Measurements from ENCODE around the gene GDF3.
"Not testable (repeated sequence)": the region's sequence is repeated elsewhere in the genome, so short reads cannot be mapped to it uniquely, and the experiment has no call there.

Gene GDF3

DNA sequence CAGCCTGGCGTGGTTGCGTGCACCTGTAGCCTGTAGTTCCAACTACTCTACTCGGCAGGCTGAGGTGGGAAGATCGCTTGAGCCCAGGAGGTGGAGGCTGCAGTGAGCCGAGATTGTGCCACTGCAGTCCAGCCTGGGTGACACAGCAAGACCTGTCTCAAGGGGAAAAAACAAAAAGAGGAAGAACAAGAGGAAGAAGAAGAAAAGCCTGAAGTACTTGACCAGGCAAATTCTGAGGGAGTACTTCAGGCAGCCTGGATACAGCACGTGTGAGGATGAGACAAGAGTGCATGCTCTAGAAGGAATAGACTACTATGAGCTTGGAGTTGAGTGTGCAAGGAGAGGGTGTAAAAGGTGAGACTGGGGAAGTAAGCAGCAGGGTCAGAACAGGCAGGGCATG is 1.8 kb downstream of the GDF3 start:
- TF ChIP-seq ZFX (IDR thresholded peaks at IDR 0.05; ENCODE audit: borderline replicate concordance): no peak
- TF ChIP-seq, protein P1, sequence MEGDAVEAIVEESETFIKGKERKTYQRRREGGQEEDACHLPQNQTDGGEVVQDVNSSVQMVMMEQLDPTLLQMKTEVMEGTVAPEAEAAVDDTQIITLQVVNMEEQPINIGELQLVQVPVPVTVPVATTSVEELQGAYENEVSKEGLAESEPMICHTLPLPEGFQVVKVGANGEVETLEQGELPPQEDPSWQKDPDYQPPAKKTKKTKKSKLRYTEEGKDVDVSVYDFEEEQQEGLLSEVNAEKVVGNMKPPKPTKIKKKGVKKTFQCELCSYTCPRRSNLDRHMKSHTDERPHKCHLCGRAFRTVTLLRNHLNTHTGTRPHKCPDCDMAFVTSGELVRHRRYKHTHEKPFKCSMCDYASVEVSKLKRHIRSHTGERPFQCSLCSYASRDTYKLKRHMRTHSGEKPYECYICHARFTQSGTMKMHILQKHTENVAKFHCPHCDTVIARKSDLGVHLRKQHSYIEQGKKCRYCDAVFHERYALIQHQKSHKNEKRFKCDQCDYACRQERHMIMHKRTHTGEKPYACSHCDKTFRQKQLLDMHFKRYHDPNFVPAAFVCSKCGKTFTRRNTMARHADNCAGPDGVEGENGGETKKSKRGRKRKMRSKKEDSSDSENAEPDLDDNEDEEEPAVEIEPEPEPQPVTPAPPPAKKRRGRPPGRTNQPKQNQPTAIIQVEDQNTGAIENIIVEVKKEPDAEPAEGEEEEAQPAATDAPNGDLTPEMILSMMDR (IDR thresholded peaks at IDR 0.05): no peak
- no peak overlapping the region for H3K27ac ChIP-seq

DNA sequence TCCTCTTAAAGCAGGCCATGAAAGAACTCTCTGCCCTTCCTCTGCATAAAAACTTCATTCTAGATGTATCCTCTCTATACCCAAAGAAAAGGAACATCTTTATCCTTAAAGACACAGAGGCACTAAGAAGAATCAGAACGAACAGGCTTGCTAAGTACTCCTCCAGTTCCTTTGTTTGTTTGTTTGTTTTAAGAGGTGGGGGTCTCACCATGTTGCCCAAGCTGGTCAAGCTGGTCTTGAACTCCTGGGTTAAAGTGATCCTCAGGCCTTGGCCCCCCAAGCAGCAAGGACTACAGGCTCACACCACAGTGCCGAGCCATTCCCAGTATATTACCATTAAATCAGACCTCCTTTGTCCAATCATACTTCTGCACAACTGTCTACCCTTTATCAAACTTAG is 14.0 kb downstream of the GDF3 start:
- no peak for TF ChIP-seq ZFX (IDR thresholded peaks at IDR 0.05; ENCODE audit: borderline replicate concordance)
- TF ChIP-seq, protein P1 (IDR thresholded peaks at IDR 0.05): no peak
- no peak overlapping the region for H3K27ac ChIP-seq

DNA sequence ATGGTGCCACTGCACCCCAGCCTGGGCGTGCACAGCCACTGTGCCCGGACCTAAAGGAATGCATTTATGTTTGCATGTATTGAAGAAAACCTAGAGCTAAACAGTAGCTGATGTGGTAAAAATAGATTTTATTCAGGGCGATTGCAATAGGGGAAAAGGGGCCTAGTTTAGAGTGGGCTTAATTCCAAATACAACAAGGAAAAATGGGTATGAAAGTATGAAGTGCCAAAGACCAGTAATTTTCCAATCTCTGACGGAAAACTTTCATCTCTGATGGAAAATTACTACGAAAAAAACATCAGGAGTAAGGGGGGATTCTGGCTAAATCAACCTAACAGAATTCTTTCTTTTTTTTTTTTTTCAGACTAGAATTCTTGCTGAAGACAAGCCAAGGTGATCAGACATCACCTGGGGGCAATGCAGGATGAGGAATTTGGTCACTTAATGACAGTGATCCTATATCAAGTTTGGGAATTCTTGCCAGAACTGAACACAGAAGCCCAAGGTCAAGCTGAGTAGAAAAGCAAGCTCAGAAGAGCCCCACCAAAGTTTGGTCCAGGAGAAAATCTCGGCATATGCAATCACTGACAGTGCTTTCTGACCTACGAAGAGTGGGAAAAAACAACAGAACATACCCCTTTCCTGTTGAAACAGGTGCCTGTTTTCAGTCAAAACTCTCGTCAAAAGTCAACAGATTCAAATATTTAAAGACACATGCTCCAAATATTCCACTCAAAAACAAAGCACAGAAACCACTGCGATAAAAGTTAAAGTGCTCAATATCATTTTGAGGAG is 16.1 kb downstream of the GDF3 start:
- TF ChIP-seq ZFX (IDR thresholded peaks at IDR 0.05; ENCODE audit: borderline replicate concordance): no peak
- TF ChIP-seq, protein P1 (IDR thresholded peaks at IDR 0.05): no peak
- H3K27ac ChIP-seq: no peak overlapping the region

DNA sequence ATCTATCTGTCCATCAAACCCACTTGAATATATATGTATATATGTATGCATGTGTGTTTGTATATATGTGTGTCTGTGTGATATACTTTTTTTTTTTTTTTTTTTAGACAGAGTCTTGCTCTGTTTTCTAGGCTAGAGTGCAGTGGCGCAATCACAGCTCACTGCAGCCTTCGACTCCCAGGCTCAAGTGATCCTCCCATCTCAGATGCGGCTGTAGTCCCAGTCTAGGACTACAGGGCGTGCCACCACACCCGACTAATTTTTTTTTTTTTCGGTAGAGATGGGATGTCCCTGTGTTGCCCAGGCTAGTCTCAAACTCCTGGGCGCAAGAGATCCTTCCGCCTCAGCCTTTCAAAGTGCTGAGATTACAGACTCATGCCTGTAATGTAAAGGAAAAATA is 16.8 kb downstream of the GDF3 start:
- TF ChIP-seq, protein P1 (IDR thresholded peaks at IDR 0.05): no peak
- TF ChIP-seq ZFX (IDR thresholded peaks at IDR 0.05; ENCODE audit: borderline replicate concordance): no peak
- H3K27ac ChIP-seq: no peak overlapping the region

DNA sequence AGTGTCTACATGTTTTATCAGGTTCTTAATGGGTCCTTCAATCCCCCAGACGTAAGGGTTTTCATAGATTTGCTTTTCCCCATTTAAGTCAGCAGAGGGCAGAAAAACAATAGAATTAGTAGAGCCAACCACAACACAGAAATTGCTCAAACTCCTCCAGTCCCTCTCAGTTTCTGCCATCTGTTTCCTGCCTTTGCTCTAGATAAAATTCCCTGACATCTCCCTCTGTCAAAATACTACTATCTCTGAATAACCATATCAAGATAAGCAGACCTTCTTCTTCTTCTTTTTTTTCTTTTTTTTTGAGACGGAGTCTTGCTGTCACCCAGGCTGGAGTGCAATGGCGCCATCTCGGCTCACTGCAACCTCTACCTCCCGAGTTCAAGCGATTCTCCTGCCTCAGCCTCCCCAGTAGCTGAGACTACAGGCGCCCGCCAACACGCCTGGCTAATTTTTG is 18.1 kb downstream of the GDF3 start:
- not testable (repeated sequence) for H3K27ac ChIP-seq
- TF ChIP-seq, protein P1 (IDR thresholded peaks at IDR 0.05): peak; percentile 70

DNA sequence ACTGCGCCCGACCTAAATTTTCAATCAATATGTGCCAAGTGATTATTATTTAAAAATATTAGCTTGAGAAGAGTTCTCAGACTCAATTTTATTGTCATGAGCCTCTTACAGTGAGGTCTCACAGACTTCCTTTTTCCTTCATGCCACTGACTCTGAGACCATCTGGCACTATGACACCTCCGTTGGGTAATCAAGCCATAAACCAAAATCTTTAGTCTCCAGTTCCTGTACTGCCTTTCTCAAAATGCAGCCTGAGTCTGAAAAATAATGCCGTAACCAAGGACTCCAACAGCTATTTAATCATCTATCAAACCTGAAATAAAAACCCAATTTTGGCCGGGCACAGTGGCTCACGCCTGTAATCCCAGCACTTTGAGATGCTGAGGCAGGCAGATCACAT is 20.1 kb downstream of the GDF3 start:
- not testable (repeated sequence) for H3K27ac ChIP-seq

DNA sequence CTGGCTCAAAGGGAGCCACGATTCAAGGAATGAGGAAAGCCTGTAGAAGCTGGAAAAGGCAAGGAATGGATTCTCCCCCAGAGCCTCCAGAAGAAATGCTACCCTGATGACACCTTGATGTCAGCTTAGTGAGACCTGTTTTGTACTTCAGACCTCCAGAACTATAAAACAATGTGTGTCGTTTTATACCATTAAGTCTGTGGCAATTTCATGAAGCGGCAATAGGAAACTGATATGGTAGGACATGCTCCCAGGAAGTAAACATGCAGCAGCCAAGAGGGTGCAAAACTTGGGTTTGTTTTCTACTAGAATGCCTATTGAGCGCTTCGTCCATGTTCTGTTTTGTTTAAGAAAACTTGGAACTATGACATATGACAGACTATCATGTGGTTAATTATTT is 27.4 kb downstream of the GDF3 start:
- TF ChIP-seq, protein P1 (IDR thresholded peaks at IDR 0.05): no peak
- TF ChIP-seq ZFX (IDR thresholded peaks at IDR 0.05; ENCODE audit: borderline replicate concordance): no peak
- H3K27ac ChIP-seq: no peak overlapping the region

DNA sequence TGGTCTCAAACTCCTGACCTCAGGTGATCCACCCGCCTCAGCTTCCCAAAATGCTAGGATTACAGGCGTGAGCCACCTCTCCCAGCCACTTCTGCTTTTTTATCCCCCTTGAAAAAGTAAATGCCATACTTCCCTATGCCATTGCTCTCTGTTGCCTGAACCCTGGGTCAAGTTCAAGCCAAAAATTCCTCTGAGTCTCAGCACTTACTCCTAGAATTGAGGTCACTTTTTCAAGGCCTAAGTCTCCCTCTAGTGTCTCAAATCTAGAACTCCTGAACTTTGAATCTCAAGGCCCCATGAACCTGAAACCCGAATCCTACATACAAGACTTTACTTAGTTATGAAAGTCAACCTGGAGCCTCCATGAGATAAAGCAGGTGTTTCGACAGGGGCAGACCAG is 28.4 kb downstream of the GDF3 start:
- H3K27ac ChIP-seq: no peak overlapping the region
- TF ChIP-seq ZFX (IDR thresholded peaks at IDR 0.05; ENCODE audit: borderline replicate concordance): no peak
- TF ChIP-seq, protein P1 (IDR thresholded peaks at IDR 0.05): peak; percentile 40

Measured in 22Rv1 (cell line).